Upper lobe of left lung (tissue), 6 donors: ENCODE measurements around the gene ATG4A. TPM values are rescaled to one million over a fixed set of nuclear protein-coding genes. Genes with fewer than 3 reads are reported as not detected.

Experiments
- ATAC-seq, 2 donors: fragments of 200-7000 bp; cut with Tn5 transposase; one replicate each; pipeline ENCODE4 v1.9.1; 2022; ENCODE audit warnings: mild to moderate bottlenecking in 2 of 2, moderate library complexity in 2 of 2; ENCODE audit not compliant: low FRiP score in 2 of 2
- DNase-seq, 2 donors: peaks; one replicate each; pipeline ENCODE4 v3.0.0-alpha.2; 2019 to 2020
- H3K27ac ChIP-seq, 4 donors: fragments of 200-600 bp; sonication (generic); one replicate each; pipeline ENCODE4 v1.5.1; 2016 to 2019
- H3K27me3 ChIP-seq, 4 donors: fragments of 200-600 bp; sonication (generic); one replicate each; pipeline ENCODE4 v1.5.1; 2017 to 2019
- H3K36me3 ChIP-seq, 4 donors: fragments of 200-600 bp; sonication (generic); one replicate each; pipeline ENCODE4 v1.5.1; 2016 to 2019
- H3K4me1 ChIP-seq, 4 donors: fragments of 200-600 bp; sonication (generic); one replicate each; pipeline ENCODE4 v1.5.1; 2018 to 2019
- H3K4me3 ChIP-seq, 4 donors: fragments of 200-600 bp; sonication (generic); one replicate each; pipeline ENCODE4 v1.5.1; 2017 to 2019; ENCODE audit warnings: mild to moderate bottlenecking in 2 of 4, moderate library complexity in 1 of 4
- H3K9me3 ChIP-seq, 4 donors: fragments of 200-600 bp; sonication (generic); one replicate each; pipeline ENCODE4 v1.5.1; 2018 to 2019
- CTCF ChIP-seq, 6 experiments: fragments of 450-650 bp in 4 of 6; fragments of 200-600 bp in 2 of 6; sonication (generic) in 2 of 6; IDR thresholded peaks; one replicate each; pipeline ENCODE4 v1.5.1; 2016 to 2019; ENCODE audit warnings: antibody characterized with exemption in 6 of 6
- EP300 ChIP-seq, 4 donors: sonication (generic); formaldehyde crosslinking; IDR thresholded peaks; one replicate each; pipeline ENCODE4 v1.5.1; 2017; ENCODE audit warnings: antibody characterized with exemption in 4 of 4, control low read depth in 2 of 4
- POLR2A ChIP-seq, 4 donors: fragments of 450-650 bp; IDR thresholded peaks; one replicate each; pipeline ENCODE4 v1.5.1; 2016 to 2017; ENCODE audit warnings: antibody characterized with exemption in 4 of 4, mild to moderate bottlenecking in 2 of 4
- POLR2AphosphoS5 ChIP-seq, 2 donors: sonication (generic); formaldehyde crosslinking; IDR thresholded peaks; one replicate each; pipeline ENCODE4 v1.5.1; 2017; ENCODE audit warnings: antibody characterized with exemption in 2 of 2
- WGBS, 2 donors: methylation state at CpG; one replicate each; pipeline ENCODE4 v1.1.5; 2017 to 2018; 5-methylcytosine and 5-hydroxymethylcytosine counted together
- total RNA-seq, 6 donors: library from RNA; depleted of rRNA in 4 of 6; stranded (reverse); fragments of >200 nt in 4 of 6; gene quantifications; one replicate each; pipeline versions ENCODE4 v1.1.0 to v1.2.1, GENCODE V29; 2016 to 2021
- donor health status: DM: no; HTN: no; CAD: no; lungs with moderate emphysema.
- donor health status: DM: no; HTN: yes; CAD: no; lungs with severe emphysema.

The ATG4A gene
- total RNA-seq, 6 donors from 2014 or later = 9.4 to 21.0 (median 12.9) TPM

GRCh38 chrX:108186811-108187210 is 95.2 kb downstream of the ATG4A start:
- 42 to 57% methylated on average over 1 to 4 of the region's 4 CpGs for WGBS, 2 donors
- Histone ChIP-seq H3K4me1 (no peaks in the 10 kb centered on the region), H3K36me3 (no peaks in the 10 kb centered on the region), H3K9me3 (no peaks in the 10 kb centered on the region), H3K27me3 (no peaks in the 10 kb centered on the region), H3K27ac (no peak overlapping the region), H3K4me3 (no peak overlapping the region)
- DNase-seq = no peak
- no peak for TF ChIP-seq POLR2A (IDR thresholded peaks at IDR 0.05)
- TF ChIP-seq CTCF (IDR thresholded peaks at IDR 0.05) = no peak
- no peak for TF ChIP-seq POLR2AphosphoS5 (IDR thresholded peaks at IDR 0.05)
- TF ChIP-seq EP300 (IDR thresholded peaks at IDR 0.05) = no peak
- ATAC-seq = no peak

GRCh38 chrX:108198420-108198819 is 106.8 kb downstream of the ATG4A start:
- DNase-seq = no peak
- H3K4me3 ChIP-seq = no peak overlapping the region
- WGBS, 2 donors = 65 to 100% methylated on average over 1 of the region's 1 CpG
- no peaks in the 10 kb centered on the region for H3K36me3 ChIP-seq
- ATAC-seq = no peak
- no peaks in the 10 kb centered on the region for H3K9me3 ChIP-seq
- no peak overlapping the region for H3K27ac ChIP-seq
- no peak for TF ChIP-seq POLR2A (IDR thresholded peaks at IDR 0.05)
- no peak for TF ChIP-seq POLR2AphosphoS5 (IDR thresholded peaks at IDR 0.05)
- TF ChIP-seq CTCF (IDR thresholded peaks at IDR 0.05) = no peak
- TF ChIP-seq EP300 (IDR thresholded peaks at IDR 0.05) = no peak
- no peaks in the 10 kb centered on the region for H3K4me1 ChIP-seq
- H3K27me3 ChIP-seq = no peaks in the 10 kb centered on the region

- Histone ChIP-seq H3K27ac (no peak overlapping the region), H3K27me3 (no peaks in the 10 kb centered on the region), H3K4me1 (no peaks in the 10 kb centered on the region), H3K9me3 (no peaks in the 10 kb centered on the region), H3K36me3 (no peaks in the 10 kb centered on the region), H3K4me3 (no peak overlapping the region)
- ATAC-seq = no peak
- TF ChIP-seq EP300 (IDR thresholded peaks at IDR 0.05) (no peak), POLR2A (IDR thresholded peaks at IDR 0.05) (no peak)
- WGBS, 2 donors = 54 to 71% methylated on average over 2 of the region's 2 CpGs
- no peak for DNase-seq
Measured at GRCh38 chrX:108199041-108199440, 107.5 kb downstream of the ATG4A start.

- DNase-seq (peak in 1 of 2 donors; percentile 25), ATAC-seq (peak; percentile 24 to 25)
- H3K4me3 ChIP-seq = no peak overlapping the region
- H3K27me3 ChIP-seq = no peaks in the 10 kb centered on the region
- no peak overlapping the region for H3K27ac ChIP-seq
- no peaks in the 10 kb centered on the region for H3K4me1 ChIP-seq
- H3K36me3 ChIP-seq = no peaks in the 10 kb centered on the region
- WGBS, 2 donors = 8 to 9% methylated on average over 4 of the region's 4 CpGs
- TF ChIP-seq CTCF (IDR thresholded peaks at IDR 0.05) (peak in 5 of 6 experiments; percentile 24 to 48 (median 30)), POLR2AphosphoS5 (IDR thresholded peaks at IDR 0.05) (no peak)
- no peaks in the 10 kb centered on the region for H3K9me3 ChIP-seq
Measured at GRCh38 chrX:108199691-108200090, 108.1 kb downstream of the ATG4A start.

- no peak for ATAC-seq
- DNase-seq = no peak
Measured at GRCh38 chrX:108203540-108203939, 112.0 kb downstream of the ATG4A start.

More at GRCh38 chrX:108203540-108203939, 112.0 kb downstream of the ATG4A start:
- no peaks in the 10 kb centered on the region for H3K4me1 ChIP-seq
- no peaks in the 10 kb centered on the region for H3K27me3 ChIP-seq
- no peaks in the 10 kb centered on the region for H3K9me3 ChIP-seq
- no peak for TF ChIP-seq CTCF (IDR thresholded peaks at IDR 0.05)
- no peak for TF ChIP-seq EP300 (IDR thresholded peaks at IDR 0.05)
- no peak for TF ChIP-seq POLR2AphosphoS5 (IDR thresholded peaks at IDR 0.05)
- no peak for TF ChIP-seq POLR2A (IDR thresholded peaks at IDR 0.05)
- H3K4me3 ChIP-seq = no peak overlapping the region
- H3K27ac ChIP-seq = no peak overlapping the region
- 62 to 76% methylated on average over 3 of the region's 3 CpGs for WGBS, 2 donors
- no peaks in the 10 kb centered on the region for H3K36me3 ChIP-seq

Other genes with a start within 250 kb of the ATG4A start
- not detected for gene TEX13B, start 109.4 kb upstream of the ATG4A start, total RNA-seq
- under 1 TPM in 3 of 6 donors, not detected in 3; 0.54 to 0.86 (median 0.61) TPM for gene VSIG1, start 46.7 kb upstream of the ATG4A start, total RNA-seq
- 10 to 100 TPM in 5 of 6 donors, 1 to 10 TPM in 1; 9.4 to 42.3 (median 35.4) TPM for gene PSMD10, start 236 bp upstream of the ATG4A start, total RNA-seq